HG02610 (cell line): ENCODE data around the gene DCTN1.

Source experiments
- ATAC-seq: cut with Tn5 transposase; IDR thresholded peaks from one replicate; pipeline ENCODE4 v1.9.1; 2021; ENCODE audit warnings: mild to moderate bottlenecking, moderate library complexity; ENCODE audit not compliant: unreplicated experiment

Gene DCTN1

GRCh38 chr2:74414441-74414840 lies 34.3 kb upstream of the DCTN1 start:
- no peak for ATAC-seq

GRCh38 chr2:74413001-74413698 lies 33.0 kb upstream of the DCTN1 start:
- ATAC-seq = no peak

- ATAC-seq = no peak
Observed at GRCh38 chr2:74407682-74408081, 27.6 kb upstream of the DCTN1 start.

- ATAC-seq = peak; percentile 91
Observed at GRCh38 chr2:74406035-74406434, 25.9 kb upstream of the DCTN1 start.

- no peak for ATAC-seq
Observed at GRCh38 chr2:74401891-74402290, 21.8 kb upstream of the DCTN1 start.

GRCh38 chr2:74399785-74400184 lies 19.7 kb upstream of the DCTN1 start:
- no peak for ATAC-seq

GRCh38 chr2:74396149-74396548 lies 16.0 kb upstream of the DCTN1 start:
- no peak for ATAC-seq

GRCh38 chr2:74393525-74393924 lies 13.4 kb upstream of the DCTN1 start:
- no peak for ATAC-seq

- ATAC-seq = no peak
Observed at GRCh38 chr2:74392449-74392743, 12.3 kb upstream of the DCTN1 start.

- peak; percentile 53 for ATAC-seq
Observed at GRCh38 chr2:74391580-74392448, 11.7 kb upstream of the DCTN1 start.

GRCh38 chr2:74391209-74391579 lies 11.1 kb upstream of the DCTN1 start:
- ATAC-seq = no peak

GRCh38 chr2:74390606-74391005 lies 10.5 kb upstream of the DCTN1 start:
- ATAC-seq = no peak

- no peak for ATAC-seq
Observed at GRCh38 chr2:74387346-74387745, 7.2 kb upstream of the DCTN1 start.

- ATAC-seq = no peak
Observed at GRCh38 chr2:74385396-74385795, 5.3 kb upstream of the DCTN1 start.

GRCh38 chr2:74384051-74384450 lies 3.9 kb upstream of the DCTN1 start:
- no peak for ATAC-seq

- no peak for ATAC-seq
Observed at GRCh38 chr2:74383254-74383653, 3.1 kb upstream of the DCTN1 start.

- no peak for ATAC-seq
Observed at GRCh38 chr2:74381751-74382150, 1.6 kb upstream of the DCTN1 start.

- ATAC-seq = no peak
Observed at GRCh38 chr2:74378007-74378406, 2.1 kb downstream of the DCTN1 start.

GRCh38 chr2:74375838-74376237 lies 4.3 kb downstream of the DCTN1 start:
- ATAC-seq = no peak

GRCh38 chr2:74374509-74375205 lies 5.5 kb downstream of the DCTN1 start:
- no peak for ATAC-seq

- ATAC-seq = no peak
Observed at GRCh38 chr2:74373985-74374384, 6.1 kb downstream of the DCTN1 start.

- no peak for ATAC-seq
Observed at GRCh38 chr2:74373221-74373676, 6.9 kb downstream of the DCTN1 start.
